C4-2B (cell line): ENCODE data around the gene PPARG.

Source experiments
- ZFX ChIP-seq: fragments of 450-650 bp; IDR thresholded peaks from 2 replicates; pipeline ENCODE4 v1.6.1; 2017
- TF ChIP-seq, protein P1 (sequence below): fragments of 450-650 bp; conservative IDR thresholded peaks from 2 replicates; pipeline ENCODE4 v1.5.1; 2017; ENCODE audit warnings: mild to moderate bottlenecking

DNA sequence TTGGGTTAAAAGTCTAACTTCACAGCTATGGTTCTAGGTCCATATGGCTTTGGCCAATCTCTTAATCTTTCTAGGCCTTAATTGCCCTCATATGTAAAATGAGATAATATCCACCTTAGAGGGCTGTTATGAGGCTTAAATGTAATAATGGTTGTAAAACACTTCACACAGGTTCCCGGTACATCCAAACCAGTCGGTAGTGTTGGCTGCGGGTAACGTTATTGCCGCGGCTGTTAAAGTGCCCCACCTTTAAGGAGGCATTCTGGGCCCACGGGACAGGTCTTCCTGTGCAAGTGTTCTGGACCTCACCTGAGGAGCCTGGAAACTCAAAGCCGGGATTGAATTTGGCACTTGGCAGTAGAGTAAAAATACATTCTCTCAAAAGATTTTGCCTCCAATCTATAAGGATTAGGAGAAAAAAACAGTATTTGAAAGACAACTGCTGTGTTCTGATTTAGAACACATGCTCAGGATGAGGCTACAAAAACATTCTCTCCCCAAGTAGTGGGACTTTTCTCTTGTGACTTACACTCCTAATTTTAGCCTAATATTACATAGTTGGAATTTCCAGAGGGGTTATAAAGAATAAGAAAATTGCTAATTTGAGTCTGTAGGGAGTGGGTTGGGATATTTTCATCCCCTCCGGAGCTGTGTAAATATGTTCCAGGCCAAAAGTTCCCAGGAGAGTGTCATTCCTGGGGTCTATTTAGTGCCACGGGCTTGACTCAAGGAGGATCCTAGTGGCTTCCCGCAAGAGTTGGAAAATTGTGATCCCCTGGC lies 150.5 kb downstream of the PPARG start:
- TF ChIP-seq, protein P1, sequence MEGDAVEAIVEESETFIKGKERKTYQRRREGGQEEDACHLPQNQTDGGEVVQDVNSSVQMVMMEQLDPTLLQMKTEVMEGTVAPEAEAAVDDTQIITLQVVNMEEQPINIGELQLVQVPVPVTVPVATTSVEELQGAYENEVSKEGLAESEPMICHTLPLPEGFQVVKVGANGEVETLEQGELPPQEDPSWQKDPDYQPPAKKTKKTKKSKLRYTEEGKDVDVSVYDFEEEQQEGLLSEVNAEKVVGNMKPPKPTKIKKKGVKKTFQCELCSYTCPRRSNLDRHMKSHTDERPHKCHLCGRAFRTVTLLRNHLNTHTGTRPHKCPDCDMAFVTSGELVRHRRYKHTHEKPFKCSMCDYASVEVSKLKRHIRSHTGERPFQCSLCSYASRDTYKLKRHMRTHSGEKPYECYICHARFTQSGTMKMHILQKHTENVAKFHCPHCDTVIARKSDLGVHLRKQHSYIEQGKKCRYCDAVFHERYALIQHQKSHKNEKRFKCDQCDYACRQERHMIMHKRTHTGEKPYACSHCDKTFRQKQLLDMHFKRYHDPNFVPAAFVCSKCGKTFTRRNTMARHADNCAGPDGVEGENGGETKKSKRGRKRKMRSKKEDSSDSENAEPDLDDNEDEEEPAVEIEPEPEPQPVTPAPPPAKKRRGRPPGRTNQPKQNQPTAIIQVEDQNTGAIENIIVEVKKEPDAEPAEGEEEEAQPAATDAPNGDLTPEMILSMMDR, result no peak
- no peak for TF ChIP-seq ZFX
